Activated naive CD8-positive, alpha-beta T cell treated with anti-CD3 and anti-CD28 coated beads for 36 hours (primary cell): ENCODE measurements around the gene FAM124A. TPM values are rescaled to one million over a fixed set of nuclear protein-coding genes. Genes with fewer than 3 reads are reported as not detected.

Experiments
- DNase-seq: peaks from one replicate; pipeline ENCODE4 v3.0.0; 2021
- H3K27ac Mint-ChIP-seq: one replicate; pipeline ENCODE4 v1.8.0; 2022; ENCODE audit warnings: mild to moderate bottlenecking, moderate library complexity, mixed read lengths
- H3K27me3 Mint-ChIP-seq: one replicate; pipeline ENCODE4 v1.8.0; 2022; ENCODE audit warnings: mild to moderate bottlenecking, mixed read lengths
- H3K36me3 Mint-ChIP-seq: one replicate; pipeline ENCODE4 v1.8.0; 2021; ENCODE audit warnings: mild to moderate bottlenecking, mixed read lengths
- H3K4me1 Mint-ChIP-seq: one replicate; pipeline ENCODE4 v1.8.0; 2021; ENCODE audit warnings: mixed read lengths
- H3K4me3 Mint-ChIP-seq: one replicate; pipeline ENCODE4 v1.8.0; 2022; ENCODE audit warnings: mild to moderate bottlenecking, moderate library complexity, mixed read lengths
- H3K9me3 Mint-ChIP-seq: one replicate; pipeline ENCODE4 v1.8.0; 2022; ENCODE audit warnings: mixed read lengths
- total RNA-seq, 2 experiments: library from RNA; stranded (reverse); gene quantifications; one replicate each; pipeline ENCODE4 v1.2.3, GENCODE V29; 2021

Gene FAM124A
- total RNA-seq, 2 experiments from 2014 or later = 0.21 to 0.30 TPM

GRCh38 chr13:51206584-51206983 is 15.6 kb upstream of the FAM124A start:
- Mint-ChIP-seq H3K4me3 (no peak overlapping the region), H3K27me3 (peaks cover 35% of the 10 kb centered on the region)

DNA sequence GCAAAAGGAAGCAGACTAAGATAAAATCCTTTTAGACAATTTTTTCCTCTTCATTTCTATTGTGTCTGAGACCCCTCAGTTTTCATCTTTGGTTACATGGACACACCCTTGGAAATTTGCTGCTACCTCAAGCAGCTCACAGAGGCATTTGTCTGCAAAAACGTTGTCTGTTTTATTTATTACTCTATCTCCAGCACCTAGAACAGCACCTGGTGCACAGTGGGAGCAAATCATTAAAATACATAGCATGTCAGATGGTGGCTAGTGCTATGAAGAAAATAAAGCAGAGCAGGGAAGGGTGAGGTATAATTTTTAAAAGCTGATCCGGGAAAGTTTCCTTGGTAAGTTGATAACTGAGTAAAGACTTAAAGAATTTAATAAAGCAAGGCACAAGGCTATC is 14.3 kb upstream of the FAM124A start:
- H3K27me3 Mint-ChIP-seq = peaks cover 43% of the 10 kb centered on the region
- no peak overlapping the region for H3K4me3 Mint-ChIP-seq
- DNase-seq = no peak
- no peak overlapping the region for H3K27ac Mint-ChIP-seq
- peaks cover under 1% of the 10 kb centered on the region for H3K4me1 Mint-ChIP-seq
- no peaks in the 10 kb centered on the region for H3K9me3 Mint-ChIP-seq
- no peaks in the 10 kb centered on the region for H3K36me3 Mint-ChIP-seq

More at GRCh38 chr13:51206584-51206983, 15.6 kb upstream of the FAM124A start:
- H3K27ac Mint-ChIP-seq = no peak overlapping the region
- peaks cover 2% of the 10 kb centered on the region for H3K4me1 Mint-ChIP-seq
- no peak for DNase-seq
- no peaks in the 10 kb centered on the region for H3K9me3 Mint-ChIP-seq
- H3K36me3 Mint-ChIP-seq = no peaks in the 10 kb centered on the region

GRCh38 chr13:51208716-51209115 is 13.5 kb upstream of the FAM124A start:
- Mint-ChIP-seq H3K27me3 (peaks cover 42% of the 10 kb centered on the region), H3K9me3 (no peaks in the 10 kb centered on the region), H3K27ac (no peak overlapping the region), H3K4me3 (no peak overlapping the region), H3K4me1 (no peaks in the 10 kb centered on the region), H3K36me3 (no peaks in the 10 kb centered on the region)
- no peak for DNase-seq

GRCh38 chr13:51211910-51212309 is 10.3 kb upstream of the FAM124A start:
- no peaks in the 10 kb centered on the region for H3K9me3 Mint-ChIP-seq
- peaks cover 39% of the 10 kb centered on the region for H3K27me3 Mint-ChIP-seq
- H3K4me1 Mint-ChIP-seq = no peaks in the 10 kb centered on the region
- no peak overlapping the region for H3K4me3 Mint-ChIP-seq
- no peak for DNase-seq
- H3K27ac Mint-ChIP-seq = no peak overlapping the region
- H3K36me3 Mint-ChIP-seq = no peaks in the 10 kb centered on the region

- no peaks in the 10 kb centered on the region for H3K4me1 Mint-ChIP-seq
- H3K27me3 Mint-ChIP-seq = peaks cover 40% of the 10 kb centered on the region
- no peaks in the 10 kb centered on the region for H3K9me3 Mint-ChIP-seq
- no peak for DNase-seq
- H3K36me3 Mint-ChIP-seq = no peaks in the 10 kb centered on the region
- no peak overlapping the region for H3K4me3 Mint-ChIP-seq
- H3K27ac Mint-ChIP-seq = no peak overlapping the region
Observed at GRCh38 chr13:51212758-51213157, 9.4 kb upstream of the FAM124A start.

GRCh38 chr13:51213173-51213728 is 8.9 kb upstream of the FAM124A start:
- no peaks in the 10 kb centered on the region for H3K9me3 Mint-ChIP-seq
- H3K27ac Mint-ChIP-seq = no peak overlapping the region
- H3K4me1 Mint-ChIP-seq = no peaks in the 10 kb centered on the region
- DNase-seq = no peak
- H3K36me3 Mint-ChIP-seq = no peaks in the 10 kb centered on the region
- H3K4me3 Mint-ChIP-seq = no peak overlapping the region
- H3K27me3 Mint-ChIP-seq = peaks cover 45% of the 10 kb centered on the region

GRCh38 chr13:51218626-51219025 is 3.6 kb upstream of the FAM124A start:
- Mint-ChIP-seq H3K4me3 (no peak overlapping the region), H3K36me3 (no peaks in the 10 kb centered on the region), H3K9me3 (no peaks in the 10 kb centered on the region), H3K27ac (no peak overlapping the region), H3K27me3 (peaks cover 45% of the 10 kb centered on the region), H3K4me1 (peaks cover 2% of the 10 kb centered on the region)
- DNase-seq = no peak

DNA sequence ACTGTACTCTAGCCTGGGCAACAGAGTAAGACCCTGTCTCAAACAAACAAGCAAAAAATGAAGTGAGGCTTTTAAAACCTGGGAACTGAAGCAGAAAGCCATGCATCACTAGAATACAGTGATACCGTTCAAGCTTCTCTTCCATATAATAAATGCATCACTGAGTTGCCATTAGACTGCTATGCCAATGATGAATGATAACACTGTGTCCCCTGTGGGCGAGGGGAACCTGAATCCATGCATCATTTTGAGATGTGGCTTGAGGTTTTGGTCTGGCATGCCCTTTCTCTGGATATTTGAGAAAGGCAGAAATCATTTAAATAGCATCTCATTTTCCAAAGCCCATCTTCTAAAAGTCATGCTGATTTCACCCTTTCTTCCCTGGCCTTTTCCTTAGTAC is 1.5 kb upstream of the FAM124A start:
- Mint-ChIP-seq H3K4me3 (no peak overlapping the region), H3K36me3 (no peaks in the 10 kb centered on the region), H3K27me3 (peaks cover 51% of the 10 kb centered on the region), H3K27ac (no peak overlapping the region), H3K4me1 (peaks cover 2% of the 10 kb centered on the region), H3K9me3 (no peaks in the 10 kb centered on the region)
- no peak for DNase-seq

DNA sequence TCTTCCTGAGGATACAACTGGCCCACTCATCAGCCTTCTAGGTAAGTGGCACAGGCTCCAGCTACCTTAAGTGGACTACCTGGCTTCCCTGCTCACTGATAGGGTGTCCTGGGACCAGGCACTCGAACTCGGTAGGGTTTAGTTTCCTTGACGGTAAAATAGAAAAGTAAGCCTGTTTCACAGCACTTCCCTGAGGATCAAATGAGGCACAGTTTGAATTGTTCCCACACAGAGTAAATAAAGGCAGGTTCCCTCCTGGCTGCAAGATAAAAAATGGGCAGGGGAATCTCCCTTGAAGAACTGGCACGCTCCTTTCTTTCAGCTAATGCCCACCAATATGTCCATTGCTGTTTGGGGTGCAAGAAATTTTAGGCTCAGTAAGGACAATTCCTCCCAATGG is 1.1 kb upstream of the FAM124A start:
- Mint-ChIP-seq H3K27ac (no peak overlapping the region), H3K36me3 (no peaks in the 10 kb centered on the region), H3K4me1 (peaks cover 2% of the 10 kb centered on the region), H3K4me3 (peak overlapping the region; percentile 22), H3K27me3 (peaks cover 52% of the 10 kb centered on the region), H3K9me3 (no peaks in the 10 kb centered on the region)
- DNase-seq = no peak

DNA sequence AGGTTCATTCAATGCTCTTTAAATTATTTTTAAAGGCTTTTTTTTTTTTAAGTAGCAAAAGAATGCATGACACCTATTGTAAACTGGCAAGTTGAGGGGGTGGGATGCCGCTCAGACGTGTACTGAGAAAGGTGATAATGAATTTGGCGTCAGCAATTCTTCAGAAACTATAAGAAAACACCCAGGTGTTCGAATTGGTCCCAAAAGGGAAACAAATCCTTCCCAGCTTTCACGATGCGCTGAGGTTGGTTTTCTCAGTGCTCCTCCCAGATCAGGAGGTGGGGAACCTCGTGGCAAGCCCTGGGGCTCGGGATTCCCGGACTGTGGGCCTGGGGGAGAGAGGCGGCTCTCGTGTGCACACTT is 543 bp upstream of the FAM124A start:
- DNase-seq = no peak
- Mint-ChIP-seq H3K27ac (no peak overlapping the region), H3K4me1 (peaks cover 2% of the 10 kb centered on the region), H3K9me3 (no peaks in the 10 kb centered on the region), H3K27me3 (peaks cover 57% of the 10 kb centered on the region), H3K4me3 (peak overlapping the region; percentile 69), H3K36me3 (no peaks in the 10 kb centered on the region)

DNA sequence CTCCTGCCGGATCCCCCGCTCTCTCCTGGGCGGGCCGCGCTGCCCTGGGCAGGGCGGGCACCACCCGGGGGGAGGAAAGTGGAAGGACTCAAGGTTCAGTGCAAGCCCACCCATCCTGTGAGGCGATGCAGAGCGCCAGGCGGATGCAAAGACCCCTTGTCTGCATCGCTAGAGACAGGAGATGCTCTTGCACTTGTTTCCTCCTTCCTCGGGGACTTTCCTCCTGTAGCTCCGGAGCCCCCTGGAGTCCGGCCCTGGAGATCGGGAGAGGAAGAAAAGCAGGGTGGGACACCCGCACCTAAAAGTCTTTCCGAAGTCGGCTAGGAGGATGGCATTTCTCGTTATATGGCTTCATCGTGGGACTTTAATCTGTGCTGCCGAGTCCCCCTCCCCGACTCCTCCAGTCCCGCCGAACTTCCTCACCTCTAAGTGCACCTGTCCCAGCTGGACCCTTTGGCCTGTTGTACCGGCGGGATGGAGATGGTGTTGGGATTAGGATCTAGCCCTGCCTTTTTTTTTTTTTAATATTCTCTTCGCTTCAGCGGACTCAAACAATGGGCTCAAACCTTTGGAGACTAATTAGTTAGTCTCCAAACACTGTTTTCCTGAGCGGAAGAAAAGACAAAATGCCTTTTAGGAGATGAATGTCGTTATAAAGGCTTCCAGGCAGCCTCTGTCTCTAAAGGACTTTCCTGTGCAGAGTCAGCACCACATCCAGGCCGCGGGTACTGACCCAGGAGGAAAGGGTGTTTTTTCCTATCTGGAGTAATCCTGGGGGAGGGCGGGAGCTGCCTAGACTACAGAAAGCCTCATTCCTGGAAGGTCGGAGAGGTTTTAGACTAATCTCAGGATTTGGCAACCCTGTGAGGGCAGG is 725 bp downstream of the FAM124A start:
- Mint-ChIP-seq H3K27ac (no peak overlapping the region), H3K4me3 (peak overlapping the region; percentile 44), H3K36me3 (no peaks in the 10 kb centered on the region), H3K4me1 (peaks cover 2% of the 10 kb centered on the region), H3K27me3 (peaks cover 59% of the 10 kb centered on the region), H3K9me3 (no peaks in the 10 kb centered on the region)
- no peak for DNase-seq

DNA sequence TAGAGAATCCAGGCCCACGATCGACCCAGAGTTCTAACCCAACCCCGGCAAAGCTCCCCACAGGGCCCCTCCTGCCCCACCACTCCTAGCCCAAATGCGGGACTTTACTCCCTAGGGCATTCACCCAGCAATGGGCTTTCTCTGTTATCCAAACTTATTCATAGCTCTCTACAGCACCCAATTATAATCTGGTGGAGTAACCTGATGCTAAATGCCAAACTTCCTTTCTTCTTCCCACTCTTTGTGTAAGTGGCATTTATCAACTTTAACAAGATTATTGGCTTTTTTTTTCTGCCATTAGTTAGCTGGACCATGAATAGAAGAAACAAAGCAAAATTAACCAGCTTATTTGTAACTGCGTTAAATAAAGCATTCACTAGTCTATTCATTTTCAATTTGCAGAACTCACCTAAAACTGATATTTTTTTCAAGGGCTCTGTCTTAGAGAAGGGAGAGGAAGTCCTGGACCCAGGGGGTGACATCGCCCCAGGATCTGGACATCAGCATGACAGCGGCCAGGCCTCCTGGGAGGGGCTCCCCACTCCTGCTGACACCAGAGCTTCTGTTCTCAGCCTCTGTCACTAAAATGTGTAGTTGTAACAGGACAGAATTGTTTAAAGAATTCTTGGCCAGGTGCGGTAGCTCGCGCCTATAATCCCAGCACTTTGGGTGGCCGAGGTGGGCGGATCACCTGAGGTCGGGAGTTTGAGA is 1.5 kb downstream of the FAM124A start:
- Mint-ChIP-seq H3K4me3 (no peak overlapping the region), H3K27me3 (peaks cover 55% of the 10 kb centered on the region), H3K9me3 (no peaks in the 10 kb centered on the region), H3K36me3 (no peaks in the 10 kb centered on the region), H3K4me1 (peaks cover 2% of the 10 kb centered on the region), H3K27ac (no peak overlapping the region)
- no peak for DNase-seq

DNA sequence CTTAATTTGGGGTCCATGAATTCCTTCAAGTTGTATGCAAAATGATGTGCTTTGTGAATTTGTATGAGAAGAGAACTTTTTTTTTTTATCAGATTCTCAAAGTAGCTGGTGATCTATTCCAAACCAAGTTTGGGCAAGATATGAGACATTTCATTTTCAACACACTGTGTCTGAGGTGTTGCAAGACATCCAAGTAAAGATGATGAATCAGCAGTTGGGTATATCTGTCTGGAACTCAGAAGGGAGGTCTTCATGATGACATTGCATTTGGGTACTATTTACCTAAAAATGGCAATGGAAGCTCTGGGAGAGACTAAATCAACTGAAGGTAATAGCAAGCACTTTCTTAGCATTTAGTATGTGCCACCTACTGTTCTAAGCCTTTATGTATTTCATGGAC is 2.8 kb downstream of the FAM124A start:
- no peak for DNase-seq
- no peak overlapping the region for H3K27ac Mint-ChIP-seq
- peaks cover 64% of the 10 kb centered on the region for H3K27me3 Mint-ChIP-seq

GRCh38 chr13:51227404-51227803 is 5.2 kb downstream of the FAM124A start:
- no peaks in the 10 kb centered on the region for H3K9me3 Mint-ChIP-seq
- DNase-seq = no peak
- H3K27me3 Mint-ChIP-seq = peaks cover 59% of the 10 kb centered on the region

More for the DNA sequence above, 2.8 kb downstream of the FAM124A start:
- Mint-ChIP-seq H3K4me3 (no peak overlapping the region), H3K36me3 (no peaks in the 10 kb centered on the region), H3K9me3 (no peaks in the 10 kb centered on the region), H3K4me1 (peaks cover 2% of the 10 kb centered on the region)

DNA sequence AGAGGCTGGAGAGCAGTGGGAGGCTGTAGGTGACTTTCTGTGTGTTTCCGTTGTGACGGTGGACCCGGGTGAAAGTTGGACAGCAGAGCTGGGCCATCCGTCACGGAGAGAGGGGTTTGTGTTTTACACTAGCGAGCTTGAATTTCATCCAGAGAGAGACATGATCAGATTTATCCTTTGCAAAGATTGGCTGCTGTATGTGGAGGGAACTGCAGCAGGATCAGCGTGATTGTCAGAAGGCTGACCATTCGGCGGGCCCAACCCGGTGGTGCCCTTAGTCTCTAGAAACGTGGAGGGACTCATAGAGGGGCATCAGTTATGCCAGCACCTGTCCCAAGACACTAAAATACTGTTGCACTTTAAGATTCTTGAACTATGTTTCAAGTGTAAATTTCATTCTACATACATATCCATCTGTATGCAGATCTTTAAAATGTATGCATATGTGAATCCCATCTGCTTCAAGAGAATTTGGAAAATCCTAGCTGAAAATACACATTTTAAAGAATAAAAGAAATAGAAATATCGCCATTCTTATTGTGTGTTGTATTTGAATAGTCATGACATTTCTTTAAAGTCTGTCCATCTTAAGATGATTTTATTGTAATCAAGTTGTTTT is 7.0 kb downstream of the FAM124A start:
- DNase-seq = no peak
- H3K4me3 Mint-ChIP-seq = no peak overlapping the region
- H3K27me3 Mint-ChIP-seq = peaks cover 51% of the 10 kb centered on the region
- peaks cover 2% of the 10 kb centered on the region for H3K4me1 Mint-ChIP-seq
- H3K36me3 Mint-ChIP-seq = no peaks in the 10 kb centered on the region
- no peaks in the 10 kb centered on the region for H3K9me3 Mint-ChIP-seq
- H3K27ac Mint-ChIP-seq = no peak overlapping the region

More at GRCh38 chr13:51227404-51227803, 5.2 kb downstream of the FAM124A start:
- no peak overlapping the region for H3K27ac Mint-ChIP-seq
- H3K4me3 Mint-ChIP-seq = no peak overlapping the region
- H3K36me3 Mint-ChIP-seq = no peaks in the 10 kb centered on the region
- H3K4me1 Mint-ChIP-seq = peaks cover 2% of the 10 kb centered on the region
